Lower lobe of right lung (tissue), 2 donors: ENCODE measurements around the gene MUTYH. TPM values are rescaled to one million over a fixed set of nuclear protein-coding genes. Genes with fewer than 3 reads are reported as not detected.

Experiments used
- ATAC-seq, 2 donors: fragments of 200-7000 bp; cut with Tn5 transposase; one replicate each; pipeline ENCODE4 v1.9.1; 2020 to 2022; ENCODE audit warnings: mild to moderate bottlenecking in 2 of 2, moderate library complexity in 2 of 2
- DNase-seq: peaks from one replicate; pipeline ENCODE4 v3.0.0-alpha.2; 2020
- H3K27ac ChIP-seq: fragments of 200-600 bp; one replicate; pipeline ENCODE4 v1.8.0; 2022
- H3K27me3 ChIP-seq: fragments of 200-600 bp; one replicate; pipeline ENCODE4 v1.8.0; 2022; ENCODE audit warnings: low read depth
- H3K36me3 ChIP-seq: fragments of 200-600 bp; one replicate; pipeline ENCODE4 v1.8.0; 2022; ENCODE audit warnings: mild to moderate bottlenecking
- H3K4me1 ChIP-seq: fragments of 200-600 bp; one replicate; pipeline ENCODE4 v1.8.0; 2022
- H3K4me3 ChIP-seq: fragments of 200-600 bp; one replicate; pipeline ENCODE4 v1.8.0; 2022; ENCODE audit warnings: mild to moderate bottlenecking
- H3K9me3 ChIP-seq: fragments of 200-600 bp; one replicate; pipeline ENCODE4 v1.8.0; 2022
- intact Hi-C: fragments of 100-400 bp; cut with DNase I; formaldehyde crosslinking; loops from one replicate; pipeline ENCODE4 v1.11.0; 2022
- total RNA-seq: library from RNA; stranded (reverse); fragmentation: NEBNext Ultra II Directional; extraction: Animal tissue kit (Norgen Biotek cat#: 25700); gene quantifications from one replicate; pipeline ENCODE4 v1.2.1, GENCODE V29; 2021
- TF ChIP-seq, protein P1 (sequence below): fragments of 200-600 bp; IDR thresholded peaks from one replicate; pipeline ENCODE4 v1.8.0; 2022; ENCODE audit warnings: antibody characterized with exemption, mild to moderate bottlenecking
- donor health status: DM: no; HTN: yes; CAD: no; lungs with severe emphysema.

MUTYH gene
- total RNA-seq, 1 donor from 2014 or later: 23.7 TPM

DNA sequence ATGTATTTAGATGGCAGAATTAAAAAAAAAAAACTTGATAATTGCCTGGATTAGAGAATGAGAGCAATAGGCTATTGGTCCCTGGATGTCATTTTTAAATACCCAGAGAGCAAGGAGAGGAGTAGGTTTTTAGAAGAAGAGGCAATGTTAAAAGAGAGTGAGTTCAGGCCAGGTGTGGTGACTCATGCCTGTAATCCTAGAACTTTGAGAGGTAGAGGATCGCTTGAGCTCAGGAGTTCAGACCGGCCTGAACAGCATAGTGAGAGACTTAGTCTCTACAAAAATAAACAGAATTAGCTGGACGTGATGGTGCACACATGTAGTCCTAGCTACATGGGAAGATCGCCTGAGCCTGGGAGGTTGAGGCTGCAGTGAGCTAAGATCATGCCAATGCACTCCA lies 15.9 kb upstream of the MUTYH start:
- intact Hi-C loops: loop anchor here (10.0 kb wide), 1 partner anchor 139 kb away; the partner anchor contains the start of gene TESK2
- Histone ChIP-seq H3K27me3 (no peaks in the 10 kb centered on the region), H3K9me3 (no peaks in the 10 kb centered on the region), H3K27ac (no peak overlapping the region), H3K4me1 (peaks cover 14% of the 10 kb centered on the region), H3K36me3 (no peaks in the 10 kb centered on the region), H3K4me3 (no peak overlapping the region)
- ATAC-seq (no peak), DNase-seq (no peak)
- TF ChIP-seq, protein P1, sequence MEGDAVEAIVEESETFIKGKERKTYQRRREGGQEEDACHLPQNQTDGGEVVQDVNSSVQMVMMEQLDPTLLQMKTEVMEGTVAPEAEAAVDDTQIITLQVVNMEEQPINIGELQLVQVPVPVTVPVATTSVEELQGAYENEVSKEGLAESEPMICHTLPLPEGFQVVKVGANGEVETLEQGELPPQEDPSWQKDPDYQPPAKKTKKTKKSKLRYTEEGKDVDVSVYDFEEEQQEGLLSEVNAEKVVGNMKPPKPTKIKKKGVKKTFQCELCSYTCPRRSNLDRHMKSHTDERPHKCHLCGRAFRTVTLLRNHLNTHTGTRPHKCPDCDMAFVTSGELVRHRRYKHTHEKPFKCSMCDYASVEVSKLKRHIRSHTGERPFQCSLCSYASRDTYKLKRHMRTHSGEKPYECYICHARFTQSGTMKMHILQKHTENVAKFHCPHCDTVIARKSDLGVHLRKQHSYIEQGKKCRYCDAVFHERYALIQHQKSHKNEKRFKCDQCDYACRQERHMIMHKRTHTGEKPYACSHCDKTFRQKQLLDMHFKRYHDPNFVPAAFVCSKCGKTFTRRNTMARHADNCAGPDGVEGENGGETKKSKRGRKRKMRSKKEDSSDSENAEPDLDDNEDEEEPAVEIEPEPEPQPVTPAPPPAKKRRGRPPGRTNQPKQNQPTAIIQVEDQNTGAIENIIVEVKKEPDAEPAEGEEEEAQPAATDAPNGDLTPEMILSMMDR: no peak

- no peak overlapping the region for H3K4me3 ChIP-seq
- no peaks in the 10 kb centered on the region for H3K36me3 ChIP-seq
- intact Hi-C loops: loop anchor here (10.0 kb wide), 1 partner anchor 139 kb away; the partner anchor contains the start of gene TESK2
- TF ChIP-seq, protein P1: no peak
- no peak for DNase-seq
- H3K9me3 ChIP-seq: no peaks in the 10 kb centered on the region
- no peak overlapping the region for H3K27ac ChIP-seq
- H3K27me3 ChIP-seq: no peaks in the 10 kb centered on the region
- H3K4me1 ChIP-seq: peaks cover 12% of the 10 kb centered on the region
- no peak for ATAC-seq
Observed at GRCh38 chr1:45355683-45356082, 15.4 kb upstream of the MUTYH start.

GRCh38 chr1:45354838-45355237 lies 14.6 kb upstream of the MUTYH start:
- ATAC-seq: no peak
- intact Hi-C loops: loop anchor here (10.0 kb wide), 1 partner anchor 140 kb away; the partner anchor contains the start of gene TESK2
- H3K27ac ChIP-seq: no peak overlapping the region
- DNase-seq: no peak
- TF ChIP-seq, protein P1: no peak
- H3K4me3 ChIP-seq: no peak overlapping the region
- peaks cover 4% of the 10 kb centered on the region for H3K4me1 ChIP-seq
- H3K36me3 ChIP-seq: no peaks in the 10 kb centered on the region
- no peaks in the 10 kb centered on the region for H3K27me3 ChIP-seq
- no peaks in the 10 kb centered on the region for H3K9me3 ChIP-seq

DNA sequence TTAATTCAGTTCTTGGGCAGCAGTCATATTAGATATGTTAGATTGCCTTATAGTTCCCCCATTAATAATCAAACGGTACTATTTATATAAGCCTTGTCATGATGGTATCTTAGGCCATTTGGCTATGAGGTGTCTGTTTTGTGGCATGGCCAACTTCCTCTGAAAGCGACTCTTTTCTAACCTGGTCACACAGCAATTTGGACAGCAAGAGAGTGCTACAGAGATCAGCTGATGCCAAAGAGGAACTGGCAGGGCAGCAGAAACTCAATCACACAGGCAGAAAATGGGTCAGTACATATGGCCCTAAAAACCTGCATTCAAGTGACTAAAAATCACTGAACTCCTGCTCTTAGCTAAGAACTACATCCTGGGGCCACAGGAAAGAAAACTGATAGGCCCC lies 13.4 kb upstream of the MUTYH start:
- no peaks in the 10 kb centered on the region for H3K36me3 ChIP-seq
- H3K4me3 ChIP-seq: no peak overlapping the region
- peaks cover 8% of the 10 kb centered on the region for H3K4me1 ChIP-seq
- DNase-seq (no peak), ATAC-seq (no peak)
- intact Hi-C loops: loop anchor here (10.0 kb wide), 1 partner anchor 141 kb away; the partner anchor contains the start of gene TESK2
- TF ChIP-seq, protein P1: no peak
- H3K27ac ChIP-seq: no peak overlapping the region
- no peaks in the 10 kb centered on the region for H3K9me3 ChIP-seq
- H3K27me3 ChIP-seq: no peaks in the 10 kb centered on the region

- no peaks in the 10 kb centered on the region for H3K36me3 ChIP-seq
- H3K4me1 ChIP-seq: peaks cover 18% of the 10 kb centered on the region
- H3K4me3 ChIP-seq: no peak overlapping the region
- intact Hi-C loops: loop anchor here (10.0 kb wide), 1 partner anchor 143 kb away; the partner anchor contains the start of gene TESK2
- no peak overlapping the region for H3K27ac ChIP-seq
- no peaks in the 10 kb centered on the region for H3K9me3 ChIP-seq
- TF ChIP-seq, protein P1: no peak
- ATAC-seq: no peak
- no peaks in the 10 kb centered on the region for H3K27me3 ChIP-seq
- DNase-seq: no peak
Observed at GRCh38 chr1:45351508-45351907, 11.3 kb upstream of the MUTYH start.
